Measurements from ENCODE around the gene DISC1. TPM values are rescaled to one million over a fixed set of nuclear protein-coding genes. Genes with fewer than 3 reads are reported as not detected.

DISC1 gene
- total RNA-seq, 1 experiment from 2014 or later, result 1.8 TPM

GRCh38 chr1:232048481-232048880, 421.9 kb downstream of the DISC1 start (continued):
- TF ChIP-seq, protein P1, sequence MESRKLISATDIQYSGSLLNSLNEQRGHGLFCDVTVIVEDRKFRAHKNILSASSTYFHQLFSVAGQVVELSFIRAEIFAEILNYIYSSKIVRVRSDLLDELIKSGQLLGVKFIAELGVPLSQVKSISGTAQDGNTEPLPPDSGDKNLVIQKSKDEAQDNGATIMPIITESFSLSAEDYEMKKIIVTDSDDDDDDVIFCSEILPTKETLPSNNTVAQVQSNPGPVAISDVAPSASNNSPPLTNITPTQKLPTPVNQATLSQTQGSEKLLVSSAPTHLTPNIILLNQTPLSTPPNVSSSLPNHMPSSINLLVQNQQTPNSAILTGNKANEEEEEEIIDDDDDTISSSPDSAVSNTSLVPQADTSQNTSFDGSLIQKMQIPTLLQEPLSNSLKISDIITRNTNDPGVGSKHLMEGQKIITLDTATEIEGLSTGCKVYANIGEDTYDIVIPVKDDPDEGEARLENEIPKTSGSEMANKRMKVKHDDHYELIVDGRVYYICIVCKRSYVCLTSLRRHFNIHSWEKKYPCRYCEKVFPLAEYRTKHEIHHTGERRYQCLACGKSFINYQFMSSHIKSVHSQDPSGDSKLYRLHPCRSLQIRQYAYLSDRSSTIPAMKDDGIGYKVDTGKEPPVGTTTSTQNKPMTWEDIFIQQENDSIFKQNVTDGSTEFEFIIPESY (IDR thresholded peaks at IDR 0.05; ENCODE audit: extremely low read depth, insufficient replicate concordance, low read length), result no peak
- TF ChIP-seq CBX3 (IDR thresholded peaks at IDR 0.05; ENCODE audit: low read depth) (no peak), ZFX (IDR thresholded peaks at IDR 0.05) (no peak), TCF7L2 (IDR thresholded peaks at IDR 0.05; ENCODE audit: borderline replicate concordance, extremely low read depth, insufficient read depth, insufficient read length) (no peak), RAD21 (IDR thresholded peaks at IDR 0.05; ENCODE audit: low read depth) (no peak), CEBPB (IDR thresholded peaks at IDR 0.05; ENCODE audit: low read depth) (no peak), EGR1 (IDR thresholded peaks at IDR 0.05; ENCODE audit: low read depth) (no peak), SRF (IDR thresholded peaks at IDR 0.05; ENCODE audit: low read depth) (no peak), SIN3A (IDR thresholded peaks at IDR 0.05; ENCODE audit: low read depth) (no peak), ZNF274 (IDR thresholded peaks at IDR 0.05; ENCODE audit: low read depth, low read length) (no peak), POLR2A (IDR thresholded peaks at IDR 0.05; ENCODE audit: borderline replicate concordance, extremely low read depth, insufficient read depth, insufficient read length) (no peak), FOSL1 (IDR thresholded peaks at IDR 0.05; ENCODE audit: low read depth) (no peak), POLR2AphosphoS5 (IDR thresholded peaks at IDR 0.05; ENCODE audit: low read depth, low read length) (no peak)
- TF ChIP-seq, protein P2, sequence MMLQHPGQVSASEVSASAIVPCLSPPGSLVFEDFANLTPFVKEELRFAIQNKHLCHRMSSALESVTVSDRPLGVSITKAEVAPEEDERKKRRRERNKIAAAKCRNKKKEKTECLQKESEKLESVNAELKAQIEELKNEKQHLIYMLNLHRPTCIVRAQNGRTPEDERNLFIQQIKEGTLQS (IDR thresholded peaks at IDR 0.05), result no peak

DNA sequence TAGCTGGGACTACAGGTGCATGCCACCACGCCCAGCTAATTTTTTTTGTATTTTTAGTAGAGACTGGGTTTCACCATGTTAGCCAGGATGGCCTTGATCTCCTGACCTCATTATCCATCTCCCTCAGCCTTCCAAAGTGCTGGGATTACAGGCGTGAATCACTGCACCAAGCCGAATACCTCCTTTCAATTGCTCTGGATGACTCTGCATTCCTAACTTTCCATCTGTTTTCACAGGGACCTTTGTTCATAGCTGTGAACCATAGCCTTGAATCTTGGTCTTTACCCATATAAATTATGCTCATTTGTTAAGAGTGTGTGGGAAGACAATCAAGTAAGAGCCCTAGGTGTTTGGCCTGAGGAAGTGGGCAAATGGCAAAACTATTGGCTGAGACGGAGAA, 422.7 kb downstream of the DISC1 start:
- ChIA-PET RAD21 (ENCODE audit: low non-redundant PET in 1 of 2, low total read pairs in 2 of 2, uncharacterized antibody in 2 of 2, unreplicated experiment in 2 of 2) (no interaction called here), CTCF (no interaction called here), POLR2A (no interaction called here)
- intact Hi-C loops (cut with micrococcal nuclease), result loop anchor here (5.0 kb wide), 2 partner anchors 578 to 1107 kb away; no protein-coding TSS in a partner anchor
- Histone ChIP-seq H3K9ac (ENCODE audit: low read length) (no peak overlapping the region), H3K9me2 (ENCODE audit: insufficient read depth) (no peaks in the 10 kb centered on the region), H3K4me3 (replicated peaks in 1 of 2; ENCODE audit: low read depth in 1 of 2, low read length in 2 of 2) (no peak overlapping the region), H3K4me2 (ENCODE audit: low read length) (no peak overlapping the region), H3K27ac (ENCODE audit: low read depth, low read length) (no peak overlapping the region), H3K4me1 (ENCODE audit: control insufficient read depth in 1 of 2, insufficient read depth in 2 of 2, low read length in 2 of 2) (no peaks in the 10 kb centered on the region), H2AFZ (ENCODE audit: low read depth, low read length, poor library complexity, severe bottlenecking) (no peak overlapping the region), H3K9me3 (ENCODE audit: control insufficient read depth in 1 of 2, insufficient read depth in 1 of 2, low read depth in 1 of 2, low read length in 2 of 2) (no peaks in the 10 kb centered on the region), H3K27me3 (ENCODE audit: insufficient read depth, low read length) (peaks cover 11% of the 10 kb centered on the region), H3K36me3 (ENCODE audit: control insufficient read depth in 1 of 2, insufficient read depth in 2 of 2, low read length in 2 of 2) (no peaks in the 10 kb centered on the region), H4K20me1 (ENCODE audit: insufficient read depth) (no peaks in the 10 kb centered on the region), H3K79me2 (ENCODE audit: insufficient read depth, low read length) (no peaks in the 10 kb centered on the region)
- no peak for ATAC-seq
- BruUV-seq (replicated peaks), result no TSS peak
- DNase-seq (ENCODE audit: low read depth, low spot score), result no peak
- TF ChIP-seq MAX (IDR thresholded peaks at IDR 0.05) (no peak), CBX3 (IDR thresholded peaks at IDR 0.05; ENCODE audit: low read depth) (no peak), ZNF274 (IDR thresholded peaks at IDR 0.05; ENCODE audit: low read depth, low read length) (no peak), YY1 (IDR thresholded peaks at IDR 0.05; ENCODE audit: extremely low read depth, insufficient replicate concordance, low read depth, low read length) (no peak), EZH2 (IDR thresholded peaks at IDR 0.05) (no peak), TCF7L2 (IDR thresholded peaks at IDR 0.05; ENCODE audit: borderline replicate concordance, extremely low read depth, insufficient read depth, insufficient read length) (no peak), POLR2A (IDR thresholded peaks at IDR 0.05; ENCODE audit: borderline replicate concordance, extremely low read depth, insufficient read depth, insufficient read length) (no peak), ELF1 (IDR thresholded peaks at IDR 0.05; ENCODE audit: borderline replicate concordance, low read depth) (no peak)
- TF ChIP-seq, protein P2 (IDR thresholded peaks at IDR 0.05), result no peak
- TF ChIP-seq, protein P1 (IDR thresholded peaks at IDR 0.05; ENCODE audit: extremely low read depth, insufficient replicate concordance, low read length), result no peak
- TF ChIP-seq, protein P3, sequence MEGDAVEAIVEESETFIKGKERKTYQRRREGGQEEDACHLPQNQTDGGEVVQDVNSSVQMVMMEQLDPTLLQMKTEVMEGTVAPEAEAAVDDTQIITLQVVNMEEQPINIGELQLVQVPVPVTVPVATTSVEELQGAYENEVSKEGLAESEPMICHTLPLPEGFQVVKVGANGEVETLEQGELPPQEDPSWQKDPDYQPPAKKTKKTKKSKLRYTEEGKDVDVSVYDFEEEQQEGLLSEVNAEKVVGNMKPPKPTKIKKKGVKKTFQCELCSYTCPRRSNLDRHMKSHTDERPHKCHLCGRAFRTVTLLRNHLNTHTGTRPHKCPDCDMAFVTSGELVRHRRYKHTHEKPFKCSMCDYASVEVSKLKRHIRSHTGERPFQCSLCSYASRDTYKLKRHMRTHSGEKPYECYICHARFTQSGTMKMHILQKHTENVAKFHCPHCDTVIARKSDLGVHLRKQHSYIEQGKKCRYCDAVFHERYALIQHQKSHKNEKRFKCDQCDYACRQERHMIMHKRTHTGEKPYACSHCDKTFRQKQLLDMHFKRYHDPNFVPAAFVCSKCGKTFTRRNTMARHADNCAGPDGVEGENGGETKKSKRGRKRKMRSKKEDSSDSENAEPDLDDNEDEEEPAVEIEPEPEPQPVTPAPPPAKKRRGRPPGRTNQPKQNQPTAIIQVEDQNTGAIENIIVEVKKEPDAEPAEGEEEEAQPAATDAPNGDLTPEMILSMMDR (IDR thresholded peaks at IDR 0.05 in 2 of 3, conservative IDR thresholded peaks at IDR 0.05 in 1 of 3; ENCODE audit: borderline replicate concordance in 1 of 3, insufficient read depth in 1 of 3, low read depth in 2 of 3, low read length in 2 of 3), result no peak
